Sigmoid colon (tissue), 7 donors: ENCODE results near the gene AKAP10. TPM values are rescaled to one million over a fixed set of nuclear protein-coding genes. Genes with fewer than 3 reads are reported as not detected.
"Not testable (repeated sequence)": the region's sequence is repeated elsewhere in the genome, so short reads cannot be mapped to it uniquely, and the experiment has no call there.

Experiments
- DNase-seq: peaks from one replicate; pipeline ENCODE4 v3.0.0-alpha.2; 2019
- H3K27ac ChIP-seq, 4 donors: fragments of 200-600 bp; sonication (generic); one replicate each; pipeline ENCODE4 v1.5.1; 2016 to 2019; ENCODE audit warnings: mild to moderate bottlenecking in 1 of 4
- H3K27me3 ChIP-seq, 3 donors: fragments of 200-600 bp; sonication (generic); one replicate each; pipeline ENCODE4 v1.5.1; 2019; ENCODE audit warnings: mild to moderate bottlenecking in 1 of 3
- H3K36me3 ChIP-seq, 4 donors: fragments of 200-600 bp; sonication (generic); one replicate each; pipeline ENCODE4 v1.5.1; 2016 to 2019
- H3K4me1 ChIP-seq, 4 donors: fragments of 200-600 bp; sonication (generic); one replicate each; pipeline ENCODE4 v1.5.1; 2017 to 2019
- H3K4me3 ChIP-seq, 4 donors: fragments of 200-600 bp; sonication (generic); one replicate each; pipeline ENCODE4 v1.5.1; 2017 to 2019; ENCODE audit warnings: mild to moderate bottlenecking in 2 of 4, moderate library complexity in 1 of 4
- H3K9me3 ChIP-seq, 4 donors: fragments of 200-600 bp in 3 of 4; sonication (generic) in 3 of 4; one replicate each; pipeline versions ENCODE4 v1.5.1 to v1.6.1; 2013 to 2019
- EP300 ChIP-seq, 4 donors: sonication (generic); formaldehyde crosslinking; IDR thresholded peaks; one replicate each; pipeline ENCODE4 v1.6.1; 2017; ENCODE audit warnings: antibody characterized with exemption in 4 of 4
- POLR2A ChIP-seq, 2 donors: fragments of 450-650 bp; IDR thresholded peaks; one replicate each; pipeline ENCODE4 v1.6.1; 2016; ENCODE audit warnings: antibody characterized with exemption in 2 of 2, mild to moderate bottlenecking in 2 of 2, moderate library complexity in 2 of 2
- POLR2AphosphoS5 ChIP-seq, 4 donors: sonication (generic); formaldehyde crosslinking; IDR thresholded peaks; one replicate each; pipeline ENCODE4 v1.6.1; 2017; ENCODE audit warnings: antibody characterized with exemption in 4 of 4
- WGBS, 2 donors: extraction: QIAGEN DNeasy Blood & Tissue Kit; methylation state at CpG; one replicate each; pipeline ENCODE4 v1.1.7; 2013; 5-methylcytosine and 5-hydroxymethylcytosine counted together
- intact Hi-C: fragments of 100-400 bp; cut with DNase I; formaldehyde crosslinking; loops from one replicate; pipeline ENCODE4 v1.15.1; 2023
- polyA plus RNA-seq, 3 donors: library from polyadenylated mRNA; stranded (reverse); fragments of 200-250 nt; gene quantifications; one replicate each; pipeline ENCODE4 v1.2.3, GENCODE V29; 2013
- total RNA-seq, 4 donors: library from RNA; depleted of rRNA; stranded (reverse); fragments of >200 nt; gene quantifications; one replicate each; pipeline ENCODE4 v1.1.0, GENCODE V29; 2016
- TF ChIP-seq, protein P1 (sequence below), 4 experiments: fragments of 450-650 bp in 3 of 4; fragments of 200-600 bp in 1 of 4; IDR thresholded peaks; one replicate each; pipeline ENCODE4 v1.5.1; 2016 to 2019; ENCODE audit warnings: antibody characterized with exemption in 4 of 4, mild to moderate bottlenecking in 3 of 4, moderate library complexity in 2 of 4
- donor health status: healthy with polysubstance abuse.
- donor health status: Bipolar disorder and iron deficiency.
- donor health status: healthy.

AKAP10 gene, protein sequence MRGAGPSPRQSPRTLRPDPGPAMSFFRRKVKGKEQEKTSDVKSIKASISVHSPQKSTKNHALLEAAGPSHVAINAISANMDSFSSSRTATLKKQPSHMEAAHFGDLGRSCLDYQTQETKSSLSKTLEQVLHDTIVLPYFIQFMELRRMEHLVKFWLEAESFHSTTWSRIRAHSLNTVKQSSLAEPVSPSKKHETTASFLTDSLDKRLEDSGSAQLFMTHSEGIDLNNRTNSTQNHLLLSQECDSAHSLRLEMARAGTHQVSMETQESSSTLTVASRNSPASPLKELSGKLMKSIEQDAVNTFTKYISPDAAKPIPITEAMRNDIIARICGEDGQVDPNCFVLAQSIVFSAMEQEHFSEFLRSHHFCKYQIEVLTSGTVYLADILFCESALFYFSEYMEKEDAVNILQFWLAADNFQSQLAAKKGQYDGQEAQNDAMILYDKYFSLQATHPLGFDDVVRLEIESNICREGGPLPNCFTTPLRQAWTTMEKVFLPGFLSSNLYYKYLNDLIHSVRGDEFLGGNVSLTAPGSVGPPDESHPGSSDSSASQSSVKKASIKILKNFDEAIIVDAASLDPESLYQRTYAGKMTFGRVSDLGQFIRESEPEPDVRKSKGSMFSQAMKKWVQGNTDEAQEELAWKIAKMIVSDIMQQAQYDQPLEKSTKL
- total RNA-seq (10 to 100 TPM; 24.0 to 37.5 (median 30.9) TPM), polyA plus RNA-seq (10 to 100 TPM in 2 of 3 donors, 1 to 10 TPM in 1; 9.5 to 12.0 (median 11.4) TPM)

DNA sequence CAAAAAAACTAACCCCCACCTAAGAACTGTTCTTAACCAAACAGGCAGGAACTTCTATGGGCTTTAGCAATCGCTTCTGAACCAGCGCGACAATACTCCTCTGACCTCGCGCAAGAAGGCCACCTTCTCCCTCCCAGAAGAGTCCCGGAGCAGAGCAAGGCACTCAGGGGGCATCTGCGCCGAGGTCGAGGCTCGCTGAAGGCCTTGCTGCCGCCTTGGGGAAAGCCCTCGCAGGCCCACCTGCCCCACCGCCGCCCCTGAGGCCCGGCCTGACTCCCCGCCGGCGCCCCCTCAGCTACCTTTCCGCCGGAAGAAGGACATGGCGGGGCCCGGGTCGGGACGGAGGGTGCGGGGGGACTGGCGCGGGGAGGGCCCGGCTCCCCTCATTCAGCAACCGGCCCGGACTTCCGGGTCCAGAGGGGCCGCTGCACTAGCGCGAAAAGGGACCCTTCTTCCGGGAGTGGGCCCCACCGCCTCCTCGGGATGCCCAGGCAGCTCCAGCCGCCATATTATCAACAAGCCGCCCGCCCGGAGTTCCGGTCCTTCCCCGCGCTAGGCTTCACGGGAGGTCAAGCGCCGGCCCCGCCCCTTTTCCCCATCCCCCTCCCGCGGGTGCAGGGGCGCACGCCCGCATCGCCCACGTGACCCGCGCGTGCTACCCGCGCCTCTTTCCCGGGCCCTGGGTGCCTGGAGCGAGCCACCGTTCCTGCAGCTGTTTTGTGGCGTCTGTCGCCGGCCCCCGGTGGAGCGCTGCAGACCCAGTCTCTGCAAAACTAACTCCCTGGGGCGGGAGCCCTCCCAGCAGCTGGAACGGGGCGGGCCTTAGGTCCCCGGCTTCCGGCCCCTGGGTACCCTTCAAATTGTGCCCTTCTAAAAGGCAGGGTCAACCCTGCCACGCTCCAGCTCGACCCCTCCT lies at the start of gene AKAP10:
AKAP10 (minus strand) TSS at position 536 of the 916 bp plus-strand sequence; CDS start at position 387, 149 bp downstream.
- Histone ChIP-seq H3K4me3 (peak within 1 kb of the TSS; percentile 68 to 95 (median 80)), H3K9me3 (no peaks in the 10 kb centered on the region), H3K27ac (peak within 1 kb of the TSS; percentile 83 to 94 (median 90)), H3K27me3 (no peaks in the 10 kb centered on the region), H3K36me3 (no peaks in the 10 kb centered on the region), H3K4me1 (peaks cover 0 to 32% (median 29%) of the 10 kb centered on the region in 4 donors)
- intact Hi-C loops = loop anchor here (1.0 kb wide), 1 partner anchor 110 kb away; the partner anchor contains the start of gene ULK2
- peak; percentile 95 for DNase-seq
- WGBS, 2 donors = 0 to 1% methylated on average over 75 of the region's 75 CpGs
- peak; percentile 34 to 83 (median 74) for TF ChIP-seq POLR2AphosphoS5 (IDR thresholded peaks at IDR 0.05)
- TF ChIP-seq, protein P1, sequence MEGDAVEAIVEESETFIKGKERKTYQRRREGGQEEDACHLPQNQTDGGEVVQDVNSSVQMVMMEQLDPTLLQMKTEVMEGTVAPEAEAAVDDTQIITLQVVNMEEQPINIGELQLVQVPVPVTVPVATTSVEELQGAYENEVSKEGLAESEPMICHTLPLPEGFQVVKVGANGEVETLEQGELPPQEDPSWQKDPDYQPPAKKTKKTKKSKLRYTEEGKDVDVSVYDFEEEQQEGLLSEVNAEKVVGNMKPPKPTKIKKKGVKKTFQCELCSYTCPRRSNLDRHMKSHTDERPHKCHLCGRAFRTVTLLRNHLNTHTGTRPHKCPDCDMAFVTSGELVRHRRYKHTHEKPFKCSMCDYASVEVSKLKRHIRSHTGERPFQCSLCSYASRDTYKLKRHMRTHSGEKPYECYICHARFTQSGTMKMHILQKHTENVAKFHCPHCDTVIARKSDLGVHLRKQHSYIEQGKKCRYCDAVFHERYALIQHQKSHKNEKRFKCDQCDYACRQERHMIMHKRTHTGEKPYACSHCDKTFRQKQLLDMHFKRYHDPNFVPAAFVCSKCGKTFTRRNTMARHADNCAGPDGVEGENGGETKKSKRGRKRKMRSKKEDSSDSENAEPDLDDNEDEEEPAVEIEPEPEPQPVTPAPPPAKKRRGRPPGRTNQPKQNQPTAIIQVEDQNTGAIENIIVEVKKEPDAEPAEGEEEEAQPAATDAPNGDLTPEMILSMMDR (IDR thresholded peaks at IDR 0.05) = no peak
- TF ChIP-seq POLR2A (IDR thresholded peaks at IDR 0.05) = peak; percentile 22 to 34
- TF ChIP-seq EP300 (IDR thresholded peaks at IDR 0.05) = peak in 2 of 4 donors; percentile 37 to 53

DNA sequence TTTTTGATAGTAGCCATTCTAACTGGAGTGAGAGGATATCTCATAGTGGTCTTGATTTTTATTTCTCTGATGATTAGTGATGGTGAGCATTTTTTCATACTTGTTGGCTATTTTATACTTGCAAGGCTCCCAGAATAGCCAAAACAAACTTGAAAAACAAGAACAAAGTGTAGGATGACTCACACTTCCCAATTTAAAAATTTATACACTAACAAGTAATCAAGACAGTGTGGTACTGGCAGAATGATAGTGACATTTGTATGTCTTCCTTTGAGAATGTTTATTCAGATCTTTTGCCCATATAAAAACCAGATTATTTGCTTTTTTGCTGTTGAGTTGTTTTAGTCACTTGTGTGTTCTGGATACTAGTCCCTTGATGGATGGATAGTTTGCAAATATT lies 49.3 kb upstream of the AKAP10 start:
- Histone ChIP-seq H3K9me3 (peaks cover 0 to 3% (median 0%) of the 10 kb centered on the region in 4 donors), H3K36me3 (no peaks in the 10 kb centered on the region), H3K4me1 (no peaks in the 10 kb centered on the region), H3K4me3 (no peak overlapping the region), H3K27ac (no peak overlapping the region), H3K27me3 (no peaks in the 10 kb centered on the region)
- TF ChIP-seq POLR2A (IDR thresholded peaks at IDR 0.05) (no peak), POLR2AphosphoS5 (IDR thresholded peaks at IDR 0.05) (no peak)
- intact Hi-C loops = no loop called here
- no peak for DNase-seq

DNA sequence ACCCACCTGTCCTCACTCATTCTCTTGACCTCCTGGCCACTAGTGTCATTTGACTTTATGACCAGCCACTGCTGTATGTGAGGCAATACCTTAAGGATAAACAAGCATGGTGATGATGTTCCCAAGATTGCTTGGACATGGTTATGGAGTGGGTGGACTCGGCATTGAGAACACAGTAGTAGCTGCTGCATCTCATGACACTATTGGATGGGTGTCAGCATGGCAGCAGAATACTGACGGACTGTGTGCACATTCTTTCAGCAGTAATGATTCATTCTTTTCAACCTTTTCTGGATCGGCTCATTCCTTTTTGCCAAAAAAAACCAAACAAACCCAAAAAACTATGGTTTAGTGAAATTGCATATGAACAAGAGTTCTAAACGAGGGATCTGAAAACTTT lies 45.1 kb upstream of the AKAP10 start:
- no peak for DNase-seq
- Histone ChIP-seq H3K4me1 (no peaks in the 10 kb centered on the region), H3K4me3 (no peak overlapping the region), H3K9me3 (no peaks in the 10 kb centered on the region), H3K27me3 (no peaks in the 10 kb centered on the region), H3K36me3 (no peaks in the 10 kb centered on the region), H3K27ac (no peak overlapping the region)
- WGBS, 2 donors = 80 to 86% methylated on average over 4 of the region's 4 CpGs
- intact Hi-C loops = no loop called here
- TF ChIP-seq POLR2A (IDR thresholded peaks at IDR 0.05) = no peak
- no peak for TF ChIP-seq EP300 (IDR thresholded peaks at IDR 0.05)
- TF ChIP-seq, protein P1 (IDR thresholded peaks at IDR 0.05) = no peak
- TF ChIP-seq POLR2AphosphoS5 (IDR thresholded peaks at IDR 0.05) = no peak

DNA sequence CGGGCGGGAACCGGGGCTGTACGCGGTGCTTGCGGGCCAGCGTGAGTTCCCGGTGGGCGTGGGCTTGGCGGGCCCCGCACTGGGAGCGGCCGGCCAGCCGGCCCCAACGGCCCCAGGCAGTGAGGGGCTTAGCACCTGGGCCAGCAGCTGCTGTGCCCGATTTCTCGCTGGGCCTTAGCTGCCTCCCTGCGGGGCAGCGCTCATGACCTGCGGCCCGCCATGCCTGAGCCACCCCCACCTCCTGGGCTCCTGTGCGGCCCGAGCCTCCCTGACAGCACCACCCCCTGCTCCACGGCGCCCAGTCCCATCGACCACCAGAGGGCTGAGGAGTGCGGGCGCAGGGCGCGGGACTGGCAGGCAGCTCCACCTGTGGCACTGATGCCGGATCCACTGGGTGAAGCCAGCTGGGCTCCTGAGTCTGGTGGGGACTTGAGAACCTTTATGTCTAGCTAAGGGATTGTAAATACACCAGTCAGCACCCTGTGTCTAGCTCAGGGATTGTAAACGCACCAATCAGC lies 38.9 kb upstream of the AKAP10 start:
- intact Hi-C loops = not testable (repeated sequence)
- WGBS, 2 donors = 96% methylated on average over 32 of the region's 32 CpGs

DNA sequence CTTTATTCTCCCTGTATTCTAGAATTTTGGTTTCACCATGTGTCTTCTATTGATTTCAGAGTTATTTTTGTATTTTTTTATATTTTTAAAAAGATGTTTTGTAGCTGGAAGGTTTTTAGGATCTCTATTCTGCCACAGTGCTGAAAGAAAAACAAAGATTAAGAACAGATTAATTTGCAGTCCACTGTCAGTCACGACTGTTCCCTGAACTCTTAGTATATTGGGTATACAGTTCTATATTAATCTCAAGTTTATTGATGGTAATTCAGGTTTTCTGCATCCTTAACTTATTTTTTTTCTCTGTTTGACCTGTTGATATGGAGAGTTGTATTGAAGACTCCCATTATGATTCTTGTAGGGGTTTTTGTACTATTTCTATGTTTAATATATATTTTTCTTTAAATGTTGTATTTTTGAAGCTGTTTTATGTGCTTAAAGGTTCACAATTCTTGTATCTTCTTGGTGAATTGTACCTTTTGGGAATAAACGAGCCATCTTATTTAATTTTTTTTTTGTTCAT lies 34.4 kb upstream of the AKAP10 start:
- DNase-seq = no peak
- H3K27me3 ChIP-seq = peaks cover 0 to 61% (median 25%) of the 10 kb centered on the region in 3 donors
- H3K4me1 ChIP-seq = peaks cover 0 to 14% (median 10%) of the 10 kb centered on the region in 4 donors
- no peaks in the 10 kb centered on the region for H3K36me3 ChIP-seq
- no peaks in the 10 kb centered on the region for H3K9me3 ChIP-seq
- H3K4me3 ChIP-seq = no peak overlapping the region
- no peak for TF ChIP-seq EP300 (IDR thresholded peaks at IDR 0.05)
- TF ChIP-seq POLR2A (IDR thresholded peaks at IDR 0.05) = no peak
- no peak for TF ChIP-seq POLR2AphosphoS5 (IDR thresholded peaks at IDR 0.05)
- TF ChIP-seq, protein P1 (IDR thresholded peaks at IDR 0.05) = no peak
- WGBS, 2 donors = 47 to 83% methylated on average over 2 of the region's 2 CpGs
- intact Hi-C loops = loop anchor here (5.0 kb wide), 1 partner anchor 100 kb away; no protein-coding TSS in a partner anchor
- no peak overlapping the region for H3K27ac ChIP-seq

More for the DNA sequence above, 38.9 kb upstream of the AKAP10 start:
- not testable (repeated sequence) for H3K4me3 ChIP-seq, DNase-seq, H3K27ac ChIP-seq, H3K36me3 ChIP-seq, H3K9me3 ChIP-seq, H3K4me1 ChIP-seq
- peaks cover 0 to 38% (median 9%) of the 10 kb centered on the region in 3 donors for H3K27me3 ChIP-seq
